Body of pancreas (tissue), 4 donors: Measurements from ENCODE around the gene CWC22. TPM values are rescaled to one million over a fixed set of nuclear protein-coding genes. Genes with fewer than 3 reads are reported as not detected.
"Not testable (repeated sequence)": the region's sequence is repeated elsewhere in the genome, so short reads cannot be mapped to it uniquely, and the experiment has no call there.

ENCODE experiments used
- ATAC-seq: fragments of 150-250 bp; one replicate; pipeline ENCODE4 v1.9.1; 2016
- DNase-seq, 4 donors: peaks; one replicate each; pipeline ENCODE4 v3.0.0-alpha.2; 2019
- H3K27ac ChIP-seq, 4 donors: fragments of 200-600 bp; sonication (generic); 1 replicate in 3 of 4; 2 replicates in 1 of 4; pipeline versions ENCODE4 v1.5.1 to v1.6.1; 2016 to 2019; ENCODE audit warnings: mild to moderate bottlenecking in 1 of 4, mixed read lengths in 1 of 4, moderate library complexity in 1 of 4
- H3K27me3 ChIP-seq, 2 donors: fragments of 200-600 bp; sonication (generic); one replicate each; pipeline ENCODE4 v1.6.0; 2016; ENCODE audit warnings: mild to moderate bottlenecking in 1 of 2
- H3K36me3 ChIP-seq, 2 donors: fragments of 200-600 bp; sonication (generic); replicated peaks in 1 of 2; 2 replicates each; pipeline ENCODE4 v1.5.1; 2016; ENCODE audit warnings: low read depth in 2 of 2; ENCODE audit not compliant: insufficient read depth in 1 of 2
- H3K4me1 ChIP-seq: fragments of 200-600 bp; sonication (generic); one replicate; pipeline ENCODE4 v1.6.0; 2016
- H3K4me3 ChIP-seq, 2 donors: fragments of 200-600 bp; sonication (generic); 1 replicate in 1 of 2; 2 replicates in 1 of 2; pipeline ENCODE4 v1.5.1; 2016 to 2019
- H3K9me3 ChIP-seq, 3 donors: fragments of 200-600 bp; sonication (generic); 1 replicate in 2 of 3; 2 replicates in 1 of 3; pipeline ENCODE4 v1.5.1; 2016
- POLR2A ChIP-seq, 3 donors: fragments of 450-650 bp; IDR thresholded peaks; one replicate each; pipeline ENCODE4 v1.6.1; 2016; ENCODE audit warnings: antibody characterized with exemption in 3 of 3, mild to moderate bottlenecking in 2 of 3
- WGBS, 2 donors: methylation state at CpG; one replicate each; pipeline ENCODE4 v1.1.5; 2017; 5-methylcytosine and 5-hydroxymethylcytosine counted together
- intact Hi-C: fragments of 100-400 bp; cut with DNase I; formaldehyde crosslinking; loops from one replicate; pipeline ENCODE4 v1.15.1; 2023
- total RNA-seq, 2 donors: library from RNA; depleted of rRNA; stranded (reverse); fragments of >200 nt; gene quantifications; one replicate each; pipeline ENCODE4 v1.1.0, GENCODE V29; 2016
- TF ChIP-seq, protein P1 (sequence below), 7 experiments: fragments of 450-650 bp in 4 of 7; fragments of 200-600 bp in 3 of 7; sonication (generic) in 3 of 7; IDR thresholded peaks; one replicate each; pipeline ENCODE4 v1.5.1; 2016 to 2019; ENCODE audit warnings: antibody characterized with exemption in 7 of 7

CWC22 gene
- total RNA-seq, 2 donors from 2014 or later = 8.2 to 11.7 TPM

- peak; percentile 37 to 78 (median 62) for DNase-seq
- H3K4me3 ChIP-seq = no peak overlapping the region
- ATAC-seq = peak; percentile 52
- H3K27ac ChIP-seq = no peak overlapping the region
- intact Hi-C loops = no loop called here
- H3K4me1 ChIP-seq = no peaks in the 10 kb centered on the region
- TF ChIP-seq, protein P1, sequence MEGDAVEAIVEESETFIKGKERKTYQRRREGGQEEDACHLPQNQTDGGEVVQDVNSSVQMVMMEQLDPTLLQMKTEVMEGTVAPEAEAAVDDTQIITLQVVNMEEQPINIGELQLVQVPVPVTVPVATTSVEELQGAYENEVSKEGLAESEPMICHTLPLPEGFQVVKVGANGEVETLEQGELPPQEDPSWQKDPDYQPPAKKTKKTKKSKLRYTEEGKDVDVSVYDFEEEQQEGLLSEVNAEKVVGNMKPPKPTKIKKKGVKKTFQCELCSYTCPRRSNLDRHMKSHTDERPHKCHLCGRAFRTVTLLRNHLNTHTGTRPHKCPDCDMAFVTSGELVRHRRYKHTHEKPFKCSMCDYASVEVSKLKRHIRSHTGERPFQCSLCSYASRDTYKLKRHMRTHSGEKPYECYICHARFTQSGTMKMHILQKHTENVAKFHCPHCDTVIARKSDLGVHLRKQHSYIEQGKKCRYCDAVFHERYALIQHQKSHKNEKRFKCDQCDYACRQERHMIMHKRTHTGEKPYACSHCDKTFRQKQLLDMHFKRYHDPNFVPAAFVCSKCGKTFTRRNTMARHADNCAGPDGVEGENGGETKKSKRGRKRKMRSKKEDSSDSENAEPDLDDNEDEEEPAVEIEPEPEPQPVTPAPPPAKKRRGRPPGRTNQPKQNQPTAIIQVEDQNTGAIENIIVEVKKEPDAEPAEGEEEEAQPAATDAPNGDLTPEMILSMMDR (IDR thresholded peaks at IDR 0.05) = no peak
- TF ChIP-seq POLR2A (IDR thresholded peaks at IDR 0.05) = no peak
- H3K36me3 ChIP-seq = no peaks in the 10 kb centered on the region
- peaks cover 0 to 4% of the 10 kb centered on the region in 2 donors for H3K27me3 ChIP-seq
- H3K9me3 ChIP-seq = no peaks in the 10 kb centered on the region
- WGBS, 2 donors = 52 to 70% methylated on average over 2 of the region's 2 CpGs
These were observed 74.3 kb downstream of the CWC22 start for GRCh38 chr2:179932786-179933185.

- TF ChIP-seq, protein P1 (IDR thresholded peaks at IDR 0.05) = no peak
- TF ChIP-seq POLR2A (IDR thresholded peaks at IDR 0.05) = no peak
- Histone ChIP-seq H3K4me1 (no peaks in the 10 kb centered on the region), H3K9me3 (peaks cover 0 to 5% (median 0%) of the 10 kb centered on the region in 3 donors), H3K27me3 (peaks cover 0 to 4% of the 10 kb centered on the region in 2 donors), H3K27ac (no peak overlapping the region), H3K4me3 (no peak overlapping the region), H3K36me3 (no peaks in the 10 kb centered on the region)
- 60 to 64% methylated on average over 3 of the region's 3 CpGs for WGBS, 2 donors
- intact Hi-C loops = no loop called here
- ATAC-seq (no peak), DNase-seq (no peak)
These were observed 75.6 kb downstream of the CWC22 start for GRCh38 chr2:179931502-179931901.

GRCh38 chr2:179929997-179930396 is 77.1 kb downstream of the CWC22 start:
- H3K36me3 ChIP-seq, H3K4me1 ChIP-seq, H3K4me3 ChIP-seq, H3K27me3 ChIP-seq, ATAC-seq, intact Hi-C loops, H3K27ac ChIP-seq, DNase-seq: not testable (repeated sequence)
- 94 to 96% methylated on average over 3 of the region's 3 CpGs for whole genome bisulfite sequencing, 2 donors
- peaks cover 0 to 16% (median 0%) of the 10 kb centered on the region in 3 donors for H3K9me3 ChIP-seq

DNA sequence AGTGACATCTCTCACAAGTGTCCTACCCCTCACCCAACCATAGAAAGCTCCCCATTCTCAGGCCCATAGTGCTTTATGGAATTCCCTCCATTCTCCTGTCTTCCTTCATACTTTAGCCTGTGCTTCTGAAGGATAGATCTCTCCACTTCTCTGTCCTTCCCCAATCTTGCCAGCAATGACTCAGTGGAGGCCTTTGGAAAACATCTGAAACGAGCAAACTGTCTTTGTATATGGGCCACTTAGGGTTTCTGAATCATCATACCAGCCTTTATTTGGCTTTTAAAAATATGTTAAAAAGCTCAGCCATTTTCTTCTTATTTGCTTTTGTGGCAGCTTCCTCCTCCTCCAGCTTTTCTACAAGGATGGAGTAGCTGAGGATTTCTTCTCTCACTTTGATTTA is 80.1 kb downstream of the CWC22 start:
- intact Hi-C loops = no loop called here
- 75 to 84% methylated on average over 1 of the region's 1 CpG for WGBS, 2 donors

DNA sequence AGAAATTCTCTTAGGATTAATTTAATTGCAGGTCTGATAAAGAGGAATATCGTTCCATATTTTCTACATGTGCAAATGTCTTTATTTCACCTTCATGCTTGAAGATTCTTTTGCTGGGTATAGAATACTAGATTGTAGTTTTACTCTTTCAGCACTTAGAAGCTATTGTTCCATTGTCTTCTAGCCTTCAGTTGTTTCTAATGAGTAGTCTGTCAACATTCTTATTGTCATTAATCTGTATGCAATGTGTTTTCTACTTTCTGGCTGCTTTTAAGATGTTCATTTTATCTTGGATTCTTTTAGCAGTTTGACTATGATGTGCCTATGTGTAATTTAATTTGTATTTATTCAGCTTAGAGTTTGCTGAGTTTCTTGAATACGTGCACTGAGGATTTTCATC is 81.4 kb downstream of the CWC22 start:
- Histone ChIP-seq H3K27ac (no peak overlapping the region), H3K4me1 (no peaks in the 10 kb centered on the region), H3K36me3 (no peaks in the 10 kb centered on the region), H3K4me3 (no peak overlapping the region), H3K9me3 (peaks cover 0 to 16% (median 0%) of the 10 kb centered on the region in 3 donors), H3K27me3 (no peaks in the 10 kb centered on the region)
- ATAC-seq (no peak), DNase-seq (no peak)
- intact Hi-C loops = no loop called here
- no peak for TF ChIP-seq POLR2A (IDR thresholded peaks at IDR 0.05)
- TF ChIP-seq, protein P1 (IDR thresholded peaks at IDR 0.05) = no peak
- 46 to 47% methylated on average over 2 of the region's 2 CpGs for WGBS, 2 donors

More for the DNA sequence above, 80.1 kb downstream of the CWC22 start:
- no peaks in the 10 kb centered on the region for H3K27me3 ChIP-seq
- no peak for TF ChIP-seq POLR2A (IDR thresholded peaks at IDR 0.05)
- TF ChIP-seq, protein P1 (IDR thresholded peaks at IDR 0.05) = no peak
- H3K27ac ChIP-seq = no peak overlapping the region
- H3K9me3 ChIP-seq = peaks cover 0 to 16% (median 0%) of the 10 kb centered on the region in 3 donors
- H3K4me1 ChIP-seq = no peaks in the 10 kb centered on the region
- H3K4me3 ChIP-seq = no peak overlapping the region
- no peaks in the 10 kb centered on the region for H3K36me3 ChIP-seq
- no peak for DNase-seq
- ATAC-seq = no peak
